K562 (cell line): Measurements from ENCODE around the gene KLHL24.

Source experiments
- CEBPZ ChIP-seq: fragments of 150-350 bp; IDR thresholded peaks from 2 replicates; pipeline ENCODE4 v1.6.1; 2014; ENCODE audit warnings: low read depth, mild to moderate bottlenecking, low read length, borderline replicate concordance
- GTF2E2 ChIP-seq: fragments of 200-800 bp; sonication (Bioruptor generic); IDR thresholded peaks from 2 replicates; pipeline ENCODE4 v1.6.1; 2016; ENCODE audit warnings: missing genetic modification characterization, missing compliant biosample characterization
- RREB1 ChIP-seq: fragments of 250-450 bp; sonication (Bioruptor Pico); IDR thresholded peaks from 2 replicates; pipeline ENCODE4 v1.4.0; 2020

DNA sequence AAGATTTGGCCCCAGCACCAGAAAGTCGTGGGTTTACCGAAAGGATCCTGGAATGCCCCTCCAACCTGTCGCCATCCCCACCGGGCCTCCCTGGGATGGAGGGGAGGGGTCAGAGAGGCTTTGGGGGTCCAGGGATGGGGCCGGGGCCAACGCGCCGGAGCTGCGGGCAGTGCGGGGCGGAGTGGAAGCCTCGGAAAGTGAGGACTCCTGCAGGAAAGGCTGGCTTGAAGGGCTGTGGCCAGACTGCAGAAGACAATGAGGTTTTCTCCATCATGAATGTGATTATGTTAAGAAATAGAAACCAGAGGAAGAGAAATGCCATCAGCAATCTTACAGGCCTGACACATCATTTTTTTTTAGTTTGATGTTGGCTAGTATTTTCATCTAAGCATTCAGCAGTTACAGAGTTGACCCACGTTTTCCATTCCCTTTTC lies 62.9 kb downstream of the KLHL24 start:
- no peak for TF ChIP-seq RREB1
- no peak for TF ChIP-seq CEBPZ
- no peak for TF ChIP-seq GTF2E2 (tag)
